ENCODE measurements around the gene ABLIM2.

The ABLIM2 gene

DNA sequence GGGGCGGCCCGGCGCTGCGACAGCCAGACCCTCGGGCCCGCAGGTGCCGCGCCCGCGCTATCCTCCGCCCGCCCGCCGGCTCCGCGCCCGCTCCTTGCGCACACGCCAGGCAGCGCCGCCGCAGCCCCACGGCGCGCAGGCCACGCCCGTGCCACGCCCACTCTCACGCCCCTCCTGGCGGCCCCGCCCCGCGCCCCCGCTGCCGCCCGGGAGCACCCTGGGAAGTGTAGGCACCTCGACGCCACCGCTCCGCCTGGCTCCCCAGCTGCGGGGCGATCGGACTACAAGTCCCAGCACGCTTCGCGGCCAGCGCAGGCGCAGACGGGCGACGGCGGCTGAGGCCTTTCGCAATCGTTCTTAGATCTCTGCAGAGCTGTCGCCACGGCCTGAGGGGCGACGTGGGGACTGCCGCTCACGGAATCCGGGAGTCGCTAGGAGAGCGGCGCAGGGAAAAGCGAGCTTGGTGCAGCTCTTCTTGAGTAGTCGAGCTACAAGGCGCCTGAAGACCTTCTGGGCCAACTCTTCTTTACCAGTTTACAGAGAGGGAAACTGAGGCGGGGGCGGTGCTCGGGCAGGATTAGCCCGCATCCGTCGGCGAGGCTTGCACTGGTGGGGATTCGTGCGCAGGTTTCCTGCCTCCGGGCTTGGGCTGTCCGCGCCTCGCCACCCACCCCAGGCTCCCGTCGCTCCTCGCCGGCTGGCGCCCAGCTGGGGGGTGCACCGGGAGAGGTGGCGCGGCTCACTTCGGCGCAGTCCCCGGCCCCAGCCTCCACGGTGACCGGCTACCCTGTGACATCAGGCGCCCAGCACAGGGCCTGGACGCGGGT, at the start of gene ABLIM2:
ABLIM2 (minus strand) TSS at position 104 of the 827 bp plus-strand sequence. CDS start 124 bp downstream, outside the sequence.
- DNase-seq, result peak; percentile 93

DNA sequence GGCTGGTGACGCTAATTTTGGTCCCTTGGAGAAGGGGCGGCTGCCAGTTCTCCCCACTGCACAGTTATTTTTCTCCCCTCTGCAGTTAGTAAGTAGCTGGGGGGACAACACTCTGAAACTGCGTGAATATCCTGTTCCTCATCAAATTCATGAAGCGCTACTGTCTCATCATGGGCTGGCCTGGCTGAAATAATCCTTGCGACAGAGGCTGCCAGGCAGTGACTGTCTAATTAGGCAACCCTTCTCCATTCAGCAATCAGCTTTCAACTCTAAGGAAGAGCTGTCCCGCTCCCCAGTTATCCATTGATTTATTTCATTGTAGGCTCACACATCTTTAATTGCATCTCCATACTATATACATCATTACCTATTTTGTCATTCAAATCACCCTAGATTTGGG, 48.7 kb upstream of the ABLIM2 start:
- no peak for DNase-seq

DNA sequence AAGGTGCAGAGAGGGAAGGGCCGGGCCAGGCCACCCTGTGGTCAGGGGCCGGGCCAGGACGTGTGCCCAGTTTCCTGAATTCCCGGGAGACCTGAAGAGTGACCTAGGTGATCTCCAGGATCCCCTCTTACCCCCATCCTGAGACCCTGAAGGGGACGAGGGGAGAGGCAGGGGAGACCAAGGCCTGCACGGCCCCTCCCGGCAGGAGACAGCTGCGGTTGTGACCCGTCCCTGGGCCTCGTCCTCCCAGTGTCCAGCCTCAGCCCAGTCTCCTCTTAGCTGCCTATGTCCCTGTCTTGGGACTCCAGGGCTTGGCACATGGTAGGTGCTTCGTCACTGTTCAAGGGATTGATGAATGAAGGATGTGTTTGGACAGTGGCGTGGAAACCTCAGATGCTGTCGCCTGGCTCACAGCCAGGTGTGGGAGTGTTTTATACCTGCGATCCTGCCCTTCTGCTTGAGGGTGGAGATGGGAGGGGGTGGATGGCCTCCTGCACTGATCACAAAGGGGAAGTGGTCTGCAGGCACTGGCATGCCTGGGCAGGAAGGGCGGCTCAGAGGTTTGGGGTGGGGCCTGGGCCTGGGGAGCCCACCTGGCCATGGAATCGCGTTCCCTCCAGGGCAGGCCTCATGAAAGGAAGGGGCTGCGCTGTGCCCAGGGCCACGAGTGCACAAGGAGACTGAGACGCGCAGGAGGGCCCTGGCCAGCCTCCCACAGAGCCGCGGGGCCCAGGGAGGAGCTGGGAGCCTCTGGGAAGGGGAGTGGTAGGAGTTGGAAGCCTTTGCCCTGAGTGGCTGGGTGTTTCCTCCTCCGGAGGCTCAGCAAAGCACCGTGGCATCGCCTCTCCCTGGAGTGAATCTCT, 47.4 kb upstream of the ABLIM2 start:
- DNase-seq, result no peak

DNA sequence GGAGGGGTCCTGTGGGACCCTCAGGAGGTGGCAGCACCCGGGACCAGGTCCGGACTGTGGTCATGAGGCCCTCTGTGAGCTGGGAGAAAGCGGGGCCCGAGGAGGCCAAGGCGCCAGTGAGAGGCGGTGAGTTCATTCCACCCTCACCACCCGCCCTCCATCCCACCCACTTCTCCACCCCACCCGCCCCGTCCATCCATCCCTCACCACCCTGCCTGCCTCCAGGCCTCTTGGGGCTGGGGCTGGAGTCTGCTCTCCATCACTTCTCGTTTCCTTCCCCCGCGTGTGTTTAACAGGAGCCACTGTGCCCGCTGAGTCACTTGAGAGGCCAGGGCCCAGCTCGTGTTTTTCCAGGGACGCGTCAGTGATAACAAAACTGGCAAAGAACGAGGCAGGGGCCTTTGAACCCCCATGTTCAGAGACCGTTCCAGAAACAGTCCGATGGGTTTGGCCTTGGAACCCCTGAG, 46.7 kb upstream of the ABLIM2 start:
- no peak for DNase-seq

DNA sequence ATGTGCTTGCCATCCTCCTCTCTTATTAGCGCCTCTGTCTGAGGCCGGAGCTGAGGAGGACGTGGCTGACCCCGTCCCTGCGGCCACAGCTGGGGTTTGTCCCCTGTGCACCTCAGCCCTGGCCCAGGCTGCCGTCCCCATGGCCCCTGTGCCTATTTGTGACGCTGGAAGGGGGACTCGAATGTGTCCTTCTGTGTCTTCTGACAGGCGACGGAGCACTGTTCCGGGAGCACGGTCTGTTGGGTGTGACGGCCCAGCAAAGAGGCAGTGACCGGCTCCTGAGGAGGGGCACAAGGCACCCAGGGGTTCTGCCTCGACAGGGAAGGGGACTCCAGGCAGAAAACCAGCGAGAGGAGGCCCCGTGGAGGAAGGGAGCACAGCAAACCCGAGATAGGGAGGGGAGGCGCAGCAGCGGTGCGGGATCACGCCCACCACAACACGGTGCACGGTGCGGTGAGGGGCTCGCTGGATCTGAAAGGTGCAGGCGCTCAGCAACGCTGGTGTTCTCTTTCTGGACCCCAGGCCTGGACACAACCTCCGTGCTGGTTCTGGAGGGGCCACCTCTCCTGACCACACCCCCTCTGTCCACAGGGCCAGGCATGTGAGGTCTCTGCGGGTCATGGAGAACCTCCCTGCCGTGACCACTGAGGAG, 46.1 kb upstream of the ABLIM2 start:
- no peak for DNase-seq

DNA sequence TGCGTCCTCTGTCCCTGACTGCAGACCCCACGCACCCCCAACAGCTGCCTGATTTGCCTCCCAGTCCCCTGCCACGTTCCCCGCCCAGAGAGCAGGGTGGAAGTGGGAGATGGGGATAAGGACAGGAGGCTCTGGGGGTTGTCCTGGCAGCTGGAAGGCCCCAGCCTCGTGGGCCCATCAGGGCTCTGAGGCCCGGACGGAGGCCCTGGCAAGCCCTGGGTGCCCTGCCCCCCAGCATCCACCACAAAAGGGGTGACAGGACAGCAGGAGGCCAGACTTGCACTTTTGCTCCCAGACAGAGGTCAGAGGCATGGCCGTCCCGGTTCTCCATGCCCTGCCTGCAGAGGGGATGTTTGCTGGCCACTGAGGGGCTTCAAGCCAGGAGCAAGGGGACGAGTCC, 45.2 kb upstream of the ABLIM2 start:
- no peak for DNase-seq

DNA sequence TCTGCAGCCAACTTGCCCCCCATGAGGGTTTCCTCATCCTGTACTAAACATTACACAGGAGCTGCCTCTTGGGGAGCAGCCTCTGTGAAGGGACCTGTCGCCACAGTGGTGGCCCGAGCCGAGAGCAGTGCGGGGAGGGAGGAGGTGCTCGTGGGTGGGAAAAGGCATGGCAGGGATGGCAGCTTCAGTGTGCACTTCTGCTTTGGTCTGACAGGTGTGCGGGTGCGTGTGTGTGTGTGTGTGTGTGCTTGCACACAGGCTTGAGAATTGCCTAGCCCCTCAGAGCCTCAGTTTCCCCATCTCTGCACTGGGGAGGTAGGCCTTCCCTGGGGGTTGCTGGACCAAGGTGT, 44.4 kb upstream of the ABLIM2 start:
- DNase-seq, result no peak

DNA sequence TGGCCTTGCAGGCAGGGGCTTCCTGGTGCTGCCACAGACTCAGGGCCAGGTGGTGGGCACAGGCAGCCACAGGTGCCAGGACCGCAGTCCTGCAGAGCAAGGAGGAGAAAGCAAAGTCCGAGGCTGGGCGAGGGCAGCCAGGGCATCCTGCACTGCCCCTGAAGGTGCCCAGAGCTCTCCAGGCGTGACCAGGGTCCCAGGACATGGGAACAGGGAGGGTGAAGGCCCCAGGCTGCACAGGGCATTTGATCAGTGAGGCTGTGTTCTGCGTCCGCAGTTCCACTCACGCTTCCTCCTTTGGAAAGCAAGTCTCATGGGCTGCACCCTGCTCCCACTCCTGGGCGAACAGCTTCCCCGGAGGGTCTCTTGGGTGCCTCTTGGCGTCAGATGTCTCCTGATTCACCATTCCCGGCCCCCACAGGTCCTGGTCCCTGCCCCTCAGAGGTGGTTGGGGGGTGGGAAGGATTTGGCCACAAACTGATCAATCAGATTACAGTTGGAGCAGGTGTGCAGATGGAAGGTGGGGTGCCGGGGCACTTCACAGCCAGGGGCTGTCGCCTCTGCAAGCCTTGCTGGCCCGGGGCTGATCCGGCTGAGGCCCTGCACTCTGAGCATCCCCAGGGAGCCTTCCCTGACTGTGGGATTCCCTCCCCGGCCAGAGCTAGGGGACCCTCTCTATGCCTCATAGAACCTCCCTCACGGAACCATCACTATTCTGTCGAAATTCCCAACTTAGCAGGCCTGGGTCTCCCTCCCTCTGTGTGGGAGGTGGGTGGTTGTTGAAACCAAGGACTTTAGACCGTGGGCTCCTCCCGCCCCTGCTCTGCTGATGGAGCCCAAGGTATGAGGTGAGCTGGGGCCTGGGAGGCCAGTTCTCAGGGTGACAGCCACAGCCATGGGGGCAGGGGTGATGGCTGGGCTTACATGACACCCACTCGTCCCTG, 43.8 kb upstream of the ABLIM2 start:
- no peak for DNase-seq

DNA sequence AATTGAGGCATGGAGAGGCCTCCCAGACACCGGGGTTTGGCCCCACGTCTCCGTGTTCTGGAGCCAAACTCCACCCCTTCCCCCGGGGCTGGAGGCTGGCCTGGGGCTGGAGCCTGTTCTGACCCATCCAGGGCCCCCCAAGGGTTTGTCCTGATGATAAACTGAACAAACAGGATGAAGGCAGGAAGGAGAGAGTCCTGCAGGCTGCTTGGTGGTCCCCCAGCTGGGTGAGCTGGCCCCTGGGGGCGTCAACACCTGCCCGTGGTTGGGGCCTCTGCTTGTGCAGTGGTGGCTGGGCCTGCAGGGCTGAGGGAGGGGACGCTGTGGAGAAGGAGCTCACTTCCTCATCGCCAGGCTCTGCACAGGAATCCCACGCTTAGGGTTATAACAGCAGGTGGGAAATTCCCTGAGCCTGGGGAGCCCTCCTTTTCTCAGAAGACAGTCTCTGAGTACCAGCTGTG, 42.7 kb upstream of the ABLIM2 start:
- no peak for DNase-seq

DNA sequence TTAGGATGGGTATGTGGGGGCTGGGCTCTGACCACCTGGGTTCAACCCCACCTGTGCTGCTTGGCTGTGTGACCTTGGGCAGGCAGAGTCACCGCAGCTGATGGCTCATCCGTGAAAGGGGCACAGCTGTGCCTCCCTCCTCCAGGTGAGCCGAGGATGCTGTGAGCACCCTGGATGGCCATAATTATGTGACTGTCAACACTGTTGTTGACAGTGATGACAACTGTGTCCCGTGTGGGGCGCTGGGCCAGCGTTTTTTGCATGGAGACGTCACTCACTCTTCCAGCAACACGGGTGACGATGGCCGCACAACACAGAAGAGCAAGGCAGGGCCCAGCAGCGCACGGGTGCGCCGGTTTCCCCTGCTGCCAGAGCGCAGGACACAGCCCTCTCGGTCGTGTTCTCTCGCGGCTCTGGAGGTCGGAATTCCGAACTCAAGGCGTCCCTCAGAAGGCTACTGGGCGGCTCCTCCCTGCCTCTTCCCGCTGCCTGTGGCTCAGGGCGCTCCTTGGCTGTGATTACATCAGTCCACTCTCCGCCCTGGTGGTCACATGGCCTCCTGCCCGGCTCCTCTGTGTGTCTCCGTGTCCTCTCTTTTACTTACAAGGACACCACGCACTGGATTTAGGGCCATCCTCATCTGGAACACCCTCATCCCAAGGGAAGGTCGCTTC, 41.8 kb upstream of the ABLIM2 start:
- no peak for DNase-seq

DNA sequence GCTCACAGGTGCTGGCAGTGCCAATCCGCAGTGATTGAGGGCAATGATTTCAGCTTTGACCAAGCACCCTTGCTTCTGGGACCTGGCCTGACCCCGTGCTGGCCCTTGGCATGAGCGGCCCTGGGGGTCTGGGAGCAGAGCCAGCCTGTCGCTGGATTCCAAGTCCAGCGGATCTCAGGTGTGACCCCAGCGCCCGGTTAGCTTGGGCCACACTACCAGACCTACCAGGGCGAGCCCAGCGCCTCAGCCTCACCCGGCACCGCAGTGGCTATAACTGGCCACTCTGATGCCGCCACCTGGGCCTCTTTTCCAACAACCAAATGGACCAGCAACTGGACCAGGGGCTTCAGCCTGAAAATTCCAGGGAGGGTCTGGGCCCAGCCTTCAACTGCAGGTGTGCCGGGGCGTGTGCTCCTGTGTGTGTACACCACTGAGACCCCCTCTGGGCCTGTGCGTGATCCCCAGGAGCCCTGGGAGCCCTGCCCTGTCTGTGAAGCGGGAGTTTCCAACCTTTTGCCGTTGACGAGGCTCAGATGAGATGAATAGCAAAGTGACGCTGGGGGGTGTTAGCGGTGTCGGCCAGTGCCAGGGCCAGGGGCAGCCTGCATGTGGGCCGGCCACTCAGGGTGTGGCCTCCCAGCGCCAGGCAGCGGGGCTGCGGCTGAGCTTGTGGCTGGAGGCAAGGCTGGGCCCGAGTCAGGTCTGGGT, 41.1 kb upstream of the ABLIM2 start:
- no peak for DNase-seq

DNA sequence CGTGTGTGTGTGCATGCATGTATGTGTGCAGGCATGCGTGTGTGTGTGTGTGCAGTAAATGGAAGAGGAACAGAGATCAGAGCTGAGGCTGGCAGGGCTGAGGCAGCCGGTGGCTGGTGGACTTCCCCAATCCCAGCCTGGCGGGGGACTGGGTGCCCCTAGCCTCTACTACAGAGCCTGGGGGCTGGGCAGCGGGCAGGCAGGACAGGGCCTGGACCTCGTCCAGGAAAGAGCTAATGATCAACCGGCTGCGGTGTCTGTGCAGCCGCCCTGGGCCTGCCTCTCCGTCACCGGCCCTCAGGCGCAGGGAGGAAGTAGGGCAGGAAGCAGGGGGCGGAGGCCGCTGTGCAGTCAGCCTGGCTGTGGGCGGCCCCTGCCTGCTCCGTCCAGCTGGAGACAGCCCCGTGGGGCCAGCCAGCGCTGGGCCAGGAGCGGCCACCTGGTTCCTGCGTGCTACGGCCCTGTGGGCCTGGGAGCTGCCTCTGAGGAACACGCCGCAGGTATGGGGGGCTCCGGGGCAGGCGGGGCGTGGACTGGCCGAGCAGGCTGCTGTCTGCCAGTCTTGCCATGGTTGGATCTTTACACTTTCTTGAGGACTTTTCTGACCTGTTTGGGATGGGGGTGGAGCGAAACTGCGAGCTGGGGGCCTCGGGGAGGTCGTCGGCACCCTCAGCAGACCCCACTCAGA, 40.4 kb upstream of the ABLIM2 start, which contains the start of gene SH3TC1:
SH3TC1 (plus strand) TSS at position 385 of the 688 bp plus-strand sequence. CDS start 5,905 bp downstream, outside the sequence.
- no peak for DNase-seq

DNA sequence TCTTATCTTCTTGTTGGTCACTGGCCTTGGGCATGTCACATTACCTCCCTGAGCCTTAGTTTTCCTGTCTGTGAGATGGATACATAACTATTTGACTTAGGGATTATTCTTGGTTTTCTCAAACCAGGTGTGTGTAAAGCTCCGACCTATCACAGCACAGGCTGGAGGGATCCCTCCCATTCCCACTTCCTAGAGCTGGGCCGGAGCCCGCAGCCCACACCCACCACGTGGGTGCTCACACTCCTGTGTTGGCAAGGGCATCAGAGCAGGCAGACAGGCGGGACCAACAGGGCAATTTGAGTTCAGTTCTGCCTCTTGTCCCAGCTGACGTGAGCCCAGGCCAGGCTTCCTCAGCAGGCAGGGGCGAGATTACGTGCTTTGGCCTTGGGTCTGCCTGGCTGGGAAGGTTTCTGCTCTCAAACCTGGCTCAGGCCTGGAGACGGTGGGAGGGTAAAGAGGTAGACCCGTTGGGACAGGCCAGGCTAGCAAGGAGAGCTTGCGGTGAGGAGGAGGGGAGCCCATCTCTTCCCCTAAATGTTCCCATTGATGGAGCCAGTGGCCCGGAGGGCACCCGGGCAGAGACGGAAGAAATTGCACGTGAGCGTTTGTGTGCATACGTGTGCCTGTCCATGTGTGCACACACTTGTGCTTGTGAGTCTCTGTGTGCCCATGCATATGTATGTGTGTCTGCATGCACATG, 39.7 kb upstream of the ABLIM2 start:
- DNase-seq, result no peak

DNA sequence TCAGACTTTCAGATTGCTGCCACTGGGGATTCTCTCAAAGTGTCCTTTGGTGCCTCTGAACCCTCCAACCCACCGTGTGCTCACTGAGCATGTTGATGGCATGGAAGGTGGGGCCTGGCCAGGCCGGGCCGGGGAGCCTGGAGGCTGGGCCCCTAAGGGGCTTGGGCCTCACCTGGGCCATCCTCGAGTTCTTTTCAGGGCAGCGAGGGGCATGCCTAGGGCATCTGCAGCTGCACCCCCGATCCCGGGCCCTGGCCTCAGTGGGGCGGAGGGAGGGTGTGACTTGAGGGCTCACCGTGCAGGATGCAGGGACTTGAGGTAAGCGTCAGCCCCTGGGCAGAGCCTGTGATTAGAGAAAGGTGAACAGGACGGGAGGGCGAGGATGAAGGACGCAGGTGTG, 38.9 kb upstream of the ABLIM2 start:
- DNase-seq, result no peak

DNA sequence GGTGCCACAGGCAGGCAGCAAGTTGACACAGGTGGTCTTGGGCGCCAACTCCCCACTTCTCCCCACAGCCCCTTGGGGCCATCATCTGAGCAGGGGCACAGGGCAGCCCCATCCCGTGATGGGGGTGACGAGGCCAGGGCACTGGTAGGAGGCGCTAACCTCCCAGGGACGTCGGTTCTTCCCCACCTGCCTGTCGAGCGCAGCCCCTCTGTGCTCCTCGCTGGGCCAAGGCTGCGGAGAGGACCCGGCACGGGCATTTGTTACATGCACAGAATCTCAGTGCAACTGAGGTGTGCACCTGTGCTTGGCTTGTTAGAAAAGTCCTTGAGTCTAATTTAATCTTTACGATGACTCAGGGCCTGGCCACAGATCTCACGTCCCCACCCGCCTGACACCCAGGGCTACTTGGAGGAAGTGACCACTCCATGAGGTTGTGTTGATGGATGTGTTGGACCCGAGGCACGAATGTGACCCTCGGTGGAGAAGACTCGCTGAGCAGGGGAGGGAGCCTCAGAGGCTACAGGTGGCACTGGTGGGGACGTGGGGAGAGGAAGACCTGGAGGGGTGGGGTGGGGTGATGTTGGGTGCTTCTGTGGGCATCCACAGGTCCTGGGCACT, 37.3 kb upstream of the ABLIM2 start:
- DNase-seq, result no peak

DNA sequence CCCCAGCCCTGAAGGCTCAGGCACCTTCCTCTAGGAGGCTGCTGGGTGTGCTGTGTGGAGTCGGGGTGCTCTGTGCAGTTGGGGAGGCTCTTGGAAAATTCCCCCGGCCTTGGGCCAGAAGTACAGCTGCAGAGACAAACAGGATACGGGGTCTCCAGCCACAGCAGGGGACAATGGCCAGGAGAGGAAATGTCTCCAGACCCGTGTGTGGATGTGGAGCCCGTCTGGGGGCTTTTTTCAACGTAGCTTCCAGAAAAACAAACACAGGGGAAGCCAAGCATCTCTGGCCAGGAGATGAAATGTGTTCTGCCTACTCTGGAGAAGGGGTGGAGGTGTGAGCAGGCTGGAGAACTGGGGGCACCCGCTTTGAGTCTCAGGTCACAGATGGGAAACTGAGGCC, 36.8 kb upstream of the ABLIM2 start:
- DNase-seq, result no peak

DNA sequence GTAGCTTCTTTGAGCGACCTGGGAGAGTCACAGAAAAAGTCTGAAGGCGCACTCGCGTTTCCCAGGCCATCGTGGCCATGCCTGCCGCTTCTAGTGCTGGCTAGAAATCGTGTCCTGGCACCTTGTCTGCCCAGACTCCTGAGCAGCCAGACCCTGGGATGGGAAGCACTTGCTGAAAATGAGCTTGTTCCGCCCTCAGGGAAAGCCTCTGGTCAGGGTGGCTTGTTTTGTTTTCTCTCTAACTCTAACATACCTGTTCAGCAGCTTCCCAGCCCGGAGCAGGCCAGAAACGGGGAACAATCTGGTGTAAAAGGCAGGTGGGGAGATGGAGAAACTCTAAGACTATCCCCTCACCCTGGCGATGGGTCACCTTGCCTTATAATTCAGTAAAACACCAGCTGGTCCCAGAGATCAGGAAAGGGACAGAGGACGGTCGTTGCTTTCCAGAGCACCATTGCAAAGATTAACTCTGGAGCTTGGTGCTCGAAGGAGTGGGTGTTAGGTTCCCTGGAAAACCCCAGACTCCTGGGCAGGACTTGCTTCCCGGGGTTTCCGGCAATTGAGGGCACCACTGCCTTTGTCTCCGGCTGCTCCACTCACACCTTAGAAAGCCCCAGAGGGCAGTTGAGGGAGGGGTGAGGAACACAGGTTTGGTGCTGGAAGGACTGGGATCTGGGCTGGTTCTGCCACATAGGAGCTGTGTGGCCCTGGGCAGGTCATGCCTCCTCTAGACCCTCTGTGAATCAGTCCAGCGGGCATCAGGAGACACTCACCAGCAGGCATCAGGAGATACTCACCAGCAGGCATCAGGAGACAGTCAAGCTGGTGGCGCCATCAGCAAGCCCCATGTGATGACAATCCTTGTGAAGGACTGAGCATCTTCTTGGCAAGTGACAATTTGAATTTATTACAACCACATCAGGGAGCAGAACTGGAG, 36.0 kb upstream of the ABLIM2 start:
- no peak for DNase-seq
